ENCODE data around the gene CHST11. TPM values are rescaled to one million over a fixed set of nuclear protein-coding genes. Genes with fewer than 3 reads are reported as not detected.

CHST11 gene
- total RNA-seq, 1 experiment from 2014 or later = 0.25 TPM

DNA sequence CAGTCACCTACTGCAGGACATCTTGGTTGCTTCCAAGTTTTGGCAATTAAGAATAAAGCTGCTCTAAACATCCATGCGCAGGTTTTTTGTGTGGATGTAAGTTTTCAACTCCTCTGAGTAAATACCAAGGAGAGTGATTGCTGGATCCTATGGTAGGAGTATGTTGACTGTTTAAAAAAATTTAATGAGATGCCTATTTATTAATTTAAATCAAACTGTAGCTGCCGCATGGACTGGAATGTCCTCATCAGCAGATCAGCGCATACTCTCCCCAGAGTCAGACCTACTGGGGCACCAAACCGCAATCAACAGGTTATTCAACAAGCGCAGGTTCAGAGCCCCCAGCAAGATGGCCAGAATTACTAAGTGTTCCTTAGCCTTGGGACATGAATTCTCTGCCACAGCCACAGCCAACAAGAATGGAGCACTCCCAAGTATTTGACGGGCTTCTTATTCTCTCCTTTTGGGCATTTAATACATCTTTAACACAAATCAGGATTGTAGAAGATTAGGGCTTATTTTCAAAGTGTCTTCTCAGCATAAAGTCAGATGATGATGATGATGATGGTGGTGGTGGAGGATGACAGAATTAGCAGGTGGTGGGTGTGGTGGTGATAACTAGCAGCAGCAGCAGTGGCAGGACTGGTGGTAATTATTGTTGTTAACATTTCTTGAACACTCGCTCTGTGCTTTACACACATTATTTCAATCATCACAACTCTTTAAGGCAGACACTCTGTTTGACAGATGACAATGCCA lies 170.7 kb downstream of the CHST11 start:
- DNase-seq = no peak
- no peaks in the 10 kb centered on the region for H3K4me1 ChIP-seq
- H3K27ac Mint-ChIP-seq (ENCODE audit: unreplicated experiment) = no peak overlapping the region
- H3K27me3 ChIP-seq (replicated peaks; ENCODE audit: control insufficient read depth, insufficient read depth, low read length) = no peaks in the 10 kb centered on the region
- H3K4me3 Mint-ChIP-seq (ENCODE audit: unreplicated experiment) = no peak overlapping the region
- no peak for TF ChIP-seq CTCF (IDR thresholded peaks at IDR 0.05; ENCODE audit: insufficient read depth in 1 of 2, low read depth in 1 of 2, low read length in 1 of 2, severe bottlenecking in 1 of 2, unreplicated experiment in 1 of 2)
- H3K9me3 ChIP-seq = no peaks in the 10 kb centered on the region
- no peaks in the 10 kb centered on the region for H3K36me3 ChIP-seq (ENCODE audit: control insufficient read depth, insufficient read depth, low read length)
- intact Hi-C loops (cut with micrococcal nuclease; ENCODE audit: unreplicated experiment) = no loop called here
- no peaks in the 10 kb centered on the region for H3K4me1 Mint-ChIP-seq (ENCODE audit: low read depth, unreplicated experiment)
- H3K36me3 Mint-ChIP-seq (ENCODE audit: insufficient read depth, unreplicated experiment) = no peaks in the 10 kb centered on the region
- no peaks in the 10 kb centered on the region for H3K9me3 Mint-ChIP-seq (ENCODE audit: unreplicated experiment)
- ChIA-PET CTCF (no interaction called here), POLR2A (no interaction called here)
- no peak overlapping the region for H3K4me3 ChIP-seq (ENCODE audit: low read depth, low read length)
- peaks cover 13% of the 10 kb centered on the region for H3K27me3 Mint-ChIP-seq (ENCODE audit: insufficient read depth, unreplicated experiment)
- BruUV-seq (replicated peaks) = no TSS peak

DNA sequence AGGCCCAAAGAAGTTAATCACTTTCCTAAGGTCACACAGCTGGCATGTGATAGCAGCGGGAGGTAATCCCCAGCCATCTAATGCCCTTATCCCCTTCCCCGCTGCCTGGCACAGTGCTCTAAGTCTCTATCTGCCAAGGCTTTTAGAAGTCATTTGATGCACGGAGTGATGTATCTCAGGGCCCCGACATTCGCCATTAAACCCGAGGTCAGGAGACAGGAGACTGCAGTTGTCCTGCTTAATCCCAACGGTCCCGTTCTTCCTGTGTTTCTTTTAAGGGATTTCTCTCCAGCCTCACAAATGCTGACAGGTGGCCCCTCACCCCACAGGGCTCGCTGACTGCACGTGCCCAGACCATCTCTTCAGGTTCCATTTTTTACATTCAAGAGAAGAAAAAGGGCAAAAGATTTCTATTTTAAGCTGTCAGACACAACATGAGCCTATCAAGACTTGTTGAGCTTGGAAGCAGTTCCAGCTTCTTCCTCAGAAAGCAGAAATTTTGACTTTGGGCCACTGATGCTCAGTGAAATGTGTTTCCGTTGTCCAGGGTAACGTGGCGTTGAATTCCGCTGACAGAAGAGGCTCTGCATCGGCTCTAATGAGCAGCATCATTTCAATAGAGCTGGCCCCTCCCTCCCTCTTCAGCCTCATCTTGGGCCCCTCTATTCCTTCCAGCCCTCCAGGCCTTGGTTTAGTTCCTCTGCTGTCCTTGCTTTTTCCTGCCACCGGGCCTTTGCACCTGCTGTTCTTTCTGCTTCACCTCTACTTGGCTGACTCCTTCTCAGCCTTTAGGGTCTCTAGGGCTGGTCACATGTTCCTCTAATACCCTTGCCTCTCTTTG lies 171.5 kb downstream of the CHST11 start:
- BruUV-seq (replicated peaks) = no TSS peak
- Mint-ChIP-seq H3K36me3 (ENCODE audit: insufficient read depth, unreplicated experiment) (no peaks in the 10 kb centered on the region), H3K9me3 (ENCODE audit: unreplicated experiment) (no peaks in the 10 kb centered on the region), H3K27ac (ENCODE audit: unreplicated experiment) (no peak overlapping the region), H3K4me1 (ENCODE audit: low read depth, unreplicated experiment) (no peaks in the 10 kb centered on the region), H3K27me3 (ENCODE audit: insufficient read depth, unreplicated experiment) (peaks cover 13% of the 10 kb centered on the region), H3K4me3 (ENCODE audit: unreplicated experiment) (no peak overlapping the region)
- no peak for DNase-seq
- Histone ChIP-seq H3K9me3 (no peaks in the 10 kb centered on the region), H3K4me1 (no peaks in the 10 kb centered on the region), H3K4me3 (ENCODE audit: low read depth, low read length) (no peak overlapping the region), H3K36me3 (ENCODE audit: control insufficient read depth, insufficient read depth, low read length) (no peaks in the 10 kb centered on the region), H3K27me3 (replicated peaks; ENCODE audit: control insufficient read depth, insufficient read depth, low read length) (no peaks in the 10 kb centered on the region)
- no peak for TF ChIP-seq CTCF (IDR thresholded peaks at IDR 0.05; ENCODE audit: insufficient read depth in 1 of 2, low read depth in 1 of 2, low read length in 1 of 2, severe bottlenecking in 1 of 2, unreplicated experiment in 1 of 2)
- intact Hi-C loops (cut with micrococcal nuclease; ENCODE audit: unreplicated experiment) = no loop called here
- POLR2A ChIA-PET = no interaction called here
- CTCF ChIA-PET = no interaction called here

DNA sequence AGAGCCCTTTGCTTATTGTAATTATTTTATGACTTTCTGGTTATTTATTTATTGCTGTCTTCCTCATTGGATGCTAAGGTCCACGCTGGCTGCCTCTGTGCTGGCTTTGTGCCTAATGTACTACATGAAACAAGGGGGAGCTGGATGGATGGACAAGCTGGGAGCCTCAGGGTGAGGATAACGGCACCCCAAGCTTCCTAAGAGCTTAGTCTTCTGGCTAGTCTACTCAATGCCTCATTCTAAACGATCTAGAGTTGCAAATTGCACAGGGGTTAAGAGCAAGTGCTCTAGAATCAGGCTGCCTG lies 172.0 kb downstream of the CHST11 start:
- H3K4me1 ChIP-seq = no peaks in the 10 kb centered on the region
- no peaks in the 10 kb centered on the region for H3K36me3 Mint-ChIP-seq (ENCODE audit: insufficient read depth, unreplicated experiment)
- H3K9me3 ChIP-seq = no peaks in the 10 kb centered on the region; the same call in 1 of the 2 replicates
- CTCF ChIA-PET = no interaction called here
- POLR2A ChIA-PET = no interaction called here
- no peak for DNase-seq
- H3K9me3 Mint-ChIP-seq (ENCODE audit: unreplicated experiment) = no peaks in the 10 kb centered on the region
- peaks cover 14% of the 10 kb centered on the region for H3K27me3 Mint-ChIP-seq (ENCODE audit: insufficient read depth, unreplicated experiment)
- H3K4me3 Mint-ChIP-seq (ENCODE audit: unreplicated experiment) = no peak overlapping the region
- no peaks in the 10 kb centered on the region for H3K36me3 ChIP-seq (ENCODE audit: control insufficient read depth, insufficient read depth, low read length)
- no peak overlapping the region for H3K4me3 ChIP-seq (ENCODE audit: low read depth, low read length)
- TF ChIP-seq CTCF (IDR thresholded peaks at IDR 0.05; ENCODE audit: insufficient read depth in 1 of 2, low read depth in 1 of 2, low read length in 1 of 2, severe bottlenecking in 1 of 2, unreplicated experiment in 1 of 2) = no peak
- H3K27me3 ChIP-seq (replicated peaks; ENCODE audit: control insufficient read depth, insufficient read depth, low read length) = no peaks in the 10 kb centered on the region
- no peak overlapping the region for H3K27ac Mint-ChIP-seq (ENCODE audit: unreplicated experiment)
- BruUV-seq (replicated peaks) = no TSS peak
- H3K4me1 Mint-ChIP-seq (ENCODE audit: low read depth, unreplicated experiment) = no peaks in the 10 kb centered on the region
- intact Hi-C loops (cut with micrococcal nuclease; ENCODE audit: unreplicated experiment) = no loop called here

All from Caco-2 (cell line).